Skeletal muscle satellite cell (primary cell): Measurements from ENCODE around the gene CPEB1.
"Not testable (repeated sequence)": the region's sequence is repeated elsewhere in the genome, so short reads cannot be mapped to it uniquely, and the experiment has no call there.

ENCODE experiments used
- H3K27me3 ChIP-seq: 2 replicates; pipeline ENCODE4 v1.7.0; 2013; ENCODE audit warnings: low read length; ENCODE audit not compliant: control insufficient read depth, insufficient read depth
- H3K36me3 ChIP-seq: 2 replicates; pipeline ENCODE4 v1.7.0; 2013; ENCODE audit warnings: mild to moderate bottlenecking, control low read depth, low read length; ENCODE audit not compliant: insufficient read depth
- H3K4me1 ChIP-seq: 2 replicates; pipeline ENCODE4 v1.7.0; 2013; ENCODE audit warnings: low read length; ENCODE audit not compliant: control insufficient read depth, insufficient read depth
- H3K4me2 ChIP-seq: 2 replicates; pipeline ENCODE4 v1.7.0; 2013; ENCODE audit warnings: mild to moderate bottlenecking, low read length
- H3K4me3 ChIP-seq: 2 replicates; pipeline ENCODE4 v1.7.0; 2013; ENCODE audit warnings: low read length
- H3K9ac ChIP-seq: 2 replicates; pipeline ENCODE4 v1.7.0; 2013; ENCODE audit warnings: mild to moderate bottlenecking, low read depth, low read length, moderate library complexity
- H3K9me3 ChIP-seq: replicated peaks from 2 replicates; pipeline ENCODE4 v1.7.0; 2013; ENCODE audit warnings: mild to moderate bottlenecking, control low read depth, low read length

Gene CPEB1

DNA sequence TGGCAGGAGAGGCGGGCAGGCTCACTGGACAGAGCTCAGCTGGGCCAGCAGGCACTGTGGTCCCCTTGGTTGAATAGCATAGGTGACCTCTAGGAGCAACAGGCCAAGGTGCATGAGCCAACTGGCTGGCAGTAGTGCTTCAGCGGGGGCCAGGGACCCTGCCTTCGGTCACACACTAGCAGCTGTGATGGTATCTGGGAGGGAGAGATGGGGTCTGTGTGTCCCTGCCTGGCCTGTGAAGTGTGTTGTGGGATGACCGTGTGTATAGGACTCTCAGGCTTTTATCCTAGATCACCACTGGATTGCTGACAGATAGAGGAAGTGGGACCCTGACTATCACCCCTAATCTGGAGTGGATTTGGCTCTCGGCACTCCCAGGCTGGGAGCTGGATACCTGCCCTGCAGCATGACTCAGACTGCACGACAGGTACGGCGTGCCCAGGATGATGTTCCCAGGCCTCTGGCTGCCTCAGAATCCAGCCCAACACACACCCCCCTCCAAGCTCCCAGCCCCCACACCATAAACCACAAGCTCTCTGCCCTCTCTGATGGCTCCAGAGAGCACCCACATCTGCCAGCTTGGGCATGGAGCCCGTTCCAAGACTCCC lies 114.7 kb downstream of the CPEB1 start:
- H3K36me3 ChIP-seq = peaks cover 37% of the 10 kb centered on the region
- H3K4me3 ChIP-seq = no peak overlapping the region
- H3K4me1 ChIP-seq = peaks cover 4% of the 10 kb centered on the region
- no peak overlapping the region for H3K9ac ChIP-seq
- no peaks in the 10 kb centered on the region for H3K27me3 ChIP-seq
- H3K4me2 ChIP-seq = no peak overlapping the region
- no peaks in the 10 kb centered on the region for H3K9me3 ChIP-seq

GRCh38 chr15:82531496-82532382 lies 115.4 kb downstream of the CPEB1 start:
- H3K4me1 ChIP-seq = no peaks in the 10 kb centered on the region
- no peaks in the 10 kb centered on the region for H3K9me3 ChIP-seq
- H3K9ac ChIP-seq = no peak overlapping the region
- no peaks in the 10 kb centered on the region for H3K27me3 ChIP-seq
- H3K4me2 ChIP-seq = no peak overlapping the region
- H3K4me3 ChIP-seq = no peak overlapping the region
- peaks cover 30% of the 10 kb centered on the region for H3K36me3 ChIP-seq

DNA sequence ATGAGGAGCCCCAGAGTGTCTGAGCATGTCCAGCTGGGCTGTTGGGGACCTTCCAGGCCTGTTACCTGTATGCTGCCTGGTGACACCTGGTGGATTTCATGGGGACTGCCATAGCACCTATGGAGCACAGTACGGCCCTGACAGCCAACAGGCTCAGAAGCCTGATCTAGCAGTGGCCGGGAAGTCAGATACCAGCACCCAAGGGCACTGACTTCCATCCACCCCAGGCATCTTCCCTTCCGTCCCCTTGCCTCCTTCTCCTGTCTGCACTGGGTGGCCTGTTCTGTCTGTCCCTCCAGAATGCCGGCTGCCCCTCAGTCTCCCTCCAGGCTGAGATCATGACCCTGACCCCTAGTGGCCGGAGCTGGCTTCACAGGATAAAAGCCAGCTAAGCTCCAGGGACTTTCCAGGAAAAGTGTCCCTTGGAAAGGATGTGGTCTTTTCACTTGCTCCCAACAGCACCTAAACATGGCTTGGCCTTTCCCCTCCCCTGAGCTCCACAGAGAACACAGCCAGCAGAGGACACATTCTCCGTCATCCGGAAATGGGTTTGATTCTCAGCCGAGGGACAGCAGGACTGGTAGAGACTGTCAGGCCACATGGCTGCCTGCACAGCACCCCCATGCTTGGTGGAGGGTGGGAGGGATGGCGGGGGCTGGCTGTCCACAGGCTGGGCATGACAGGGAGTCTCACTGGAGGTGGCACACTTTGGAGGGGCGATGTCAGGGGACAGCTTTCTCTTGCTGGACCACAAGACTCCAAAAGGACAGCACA lies 116.4 kb downstream of the CPEB1 start:
- H3K36me3 ChIP-seq = peaks cover 20% of the 10 kb centered on the region
- H3K4me2 ChIP-seq = peak overlapping the region; percentile 66
- H3K4me3 ChIP-seq = peak overlapping the region; percentile 53
- no peaks in the 10 kb centered on the region for H3K27me3 ChIP-seq
- H3K9me3 ChIP-seq = no peaks in the 10 kb centered on the region
- H3K9ac ChIP-seq = no peak overlapping the region
- H3K4me1 ChIP-seq = no peaks in the 10 kb centered on the region

DNA sequence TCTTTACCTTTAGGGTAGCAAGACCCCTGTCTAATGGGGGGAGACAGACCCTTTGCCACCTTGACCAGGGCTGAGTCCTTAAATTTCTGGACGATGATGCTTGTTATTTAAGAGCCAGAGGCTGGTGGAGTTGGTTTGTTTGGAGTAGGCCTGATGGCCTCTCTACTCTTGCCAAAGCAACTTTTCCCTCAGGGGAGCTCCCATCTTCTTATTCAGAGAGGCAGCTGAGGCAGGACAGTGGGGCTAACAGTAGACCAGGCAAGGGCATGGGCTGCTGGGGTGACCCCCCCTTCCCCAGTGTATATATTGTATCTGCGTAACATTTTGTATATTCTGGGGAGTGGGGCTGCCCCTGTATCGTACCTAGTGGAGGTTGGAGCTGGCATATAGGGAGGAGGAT lies 117.2 kb downstream of the CPEB1 start:
- no peak overlapping the region for H3K4me3 ChIP-seq
- no peak overlapping the region for H3K9ac ChIP-seq
- no peak overlapping the region for H3K4me2 ChIP-seq
- H3K9me3 ChIP-seq = no peaks in the 10 kb centered on the region
- H3K27me3 ChIP-seq = no peaks in the 10 kb centered on the region
- H3K36me3 ChIP-seq = peaks cover 13% of the 10 kb centered on the region
- no peaks in the 10 kb centered on the region for H3K4me1 ChIP-seq

DNA sequence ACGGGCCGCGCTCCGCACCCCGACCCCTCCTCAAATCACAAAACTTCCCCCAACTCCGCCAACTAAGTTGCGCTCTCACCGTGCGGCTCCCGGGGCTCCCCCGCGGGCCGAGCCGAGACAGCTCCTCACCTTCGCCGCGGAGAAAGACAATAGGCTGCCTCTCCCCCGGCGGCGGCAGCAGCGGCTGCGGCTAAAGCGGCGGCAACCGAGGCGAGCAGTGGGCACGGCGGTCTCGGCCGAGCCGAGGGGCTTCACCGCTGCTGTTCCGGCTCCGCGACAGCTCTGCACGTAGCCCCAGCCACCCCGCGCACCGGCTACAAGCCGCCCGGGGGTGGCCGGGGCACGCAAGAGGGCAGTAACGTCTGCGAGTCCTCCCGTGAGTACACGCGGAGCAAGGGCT lies 133.6 kb downstream of the CPEB1 start:
- H3K4me3 ChIP-seq, H3K4me2 ChIP-seq, H3K9me3 ChIP-seq, H3K36me3 ChIP-seq, H3K27me3 ChIP-seq, H3K9ac ChIP-seq, H3K4me1 ChIP-seq: not testable (repeated sequence)

- H3K4me3 ChIP-seq, H3K4me2 ChIP-seq, H3K9ac ChIP-seq, H3K36me3 ChIP-seq, H3K4me1 ChIP-seq, H3K9me3 ChIP-seq, H3K27me3 ChIP-seq: not testable (repeated sequence)
These were observed 139.5 kb downstream of the CPEB1 start for GRCh38 chr15:82507693-82508092.

- H3K4me3 ChIP-seq, H3K4me1 ChIP-seq, H3K27me3 ChIP-seq, H3K4me2 ChIP-seq, H3K36me3 ChIP-seq, H3K9me3 ChIP-seq, H3K9ac ChIP-seq: not testable (repeated sequence)
These were observed 140.1 kb downstream of the CPEB1 start for GRCh38 chr15:82507087-82507486.

- H3K9me3 ChIP-seq, H3K36me3 ChIP-seq, H3K9ac ChIP-seq, H3K4me1 ChIP-seq, H3K4me3 ChIP-seq, H3K27me3 ChIP-seq, H3K4me2 ChIP-seq: not testable (repeated sequence)
These were observed 141.3 kb downstream of the CPEB1 start for GRCh38 chr15:82505842-82506241.

DNA sequence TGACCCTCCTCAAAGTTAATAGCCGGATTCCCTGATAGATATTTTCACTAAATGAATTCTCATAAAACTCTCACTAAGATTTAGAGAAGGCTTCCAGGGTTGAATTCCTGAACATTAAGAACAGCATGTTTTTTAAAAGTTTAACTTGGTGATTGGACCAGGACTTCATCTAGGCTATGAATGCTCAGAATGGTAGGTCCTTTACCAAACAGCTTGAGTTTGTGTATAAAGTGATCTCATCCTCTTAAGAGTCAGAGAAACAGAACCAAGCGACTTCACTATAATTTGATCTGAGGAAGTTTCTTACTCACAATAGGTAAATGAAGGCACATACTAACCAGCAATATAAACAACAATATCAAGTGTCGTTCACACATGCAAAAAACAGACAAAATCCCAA lies 143.1 kb downstream of the CPEB1 start:
- not testable (repeated sequence) for H3K4me2 ChIP-seq, H3K4me1 ChIP-seq, H3K9me3 ChIP-seq, H3K4me3 ChIP-seq, H3K36me3 ChIP-seq, H3K9ac ChIP-seq, H3K27me3 ChIP-seq

DNA sequence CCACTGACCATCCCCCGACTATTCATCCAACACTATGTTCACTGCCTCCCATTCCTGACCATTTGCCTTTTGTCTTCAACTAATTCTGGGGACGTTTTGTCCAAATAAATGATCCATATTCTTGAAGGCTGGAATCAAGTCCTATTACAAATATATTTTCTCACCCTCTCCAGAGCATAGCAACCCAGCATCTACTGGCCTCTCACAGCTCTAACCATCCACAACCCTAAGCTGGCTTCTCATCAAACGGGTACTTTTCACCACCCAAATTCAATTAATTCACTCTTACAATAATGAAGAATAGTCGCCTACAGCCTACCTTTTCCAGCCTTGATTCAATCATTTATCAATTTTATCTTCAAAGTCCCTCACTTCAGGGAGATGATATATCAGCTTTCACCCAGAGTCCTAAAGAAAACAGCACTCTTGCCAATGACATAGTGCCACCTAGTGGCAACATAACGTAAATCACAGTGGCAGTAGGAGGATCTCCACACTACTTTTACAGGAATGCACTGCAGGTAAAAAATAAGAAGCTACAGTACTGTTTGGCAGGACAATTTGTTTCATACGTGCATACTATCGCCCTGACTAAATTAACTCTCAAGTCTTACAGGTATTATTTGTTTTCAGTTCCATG lies 144.3 kb downstream of the CPEB1 start:
- H3K27me3 ChIP-seq, H3K9me3 ChIP-seq, H3K9ac ChIP-seq, H3K4me1 ChIP-seq, H3K36me3 ChIP-seq, H3K4me3 ChIP-seq, H3K4me2 ChIP-seq: not testable (repeated sequence)

GRCh38 chr15:82500772-82501171 lies 146.4 kb downstream of the CPEB1 start:
- not testable (repeated sequence) for H3K36me3 ChIP-seq, H3K9me3 ChIP-seq, H3K27me3 ChIP-seq, H3K9ac ChIP-seq, H3K4me3 ChIP-seq, H3K4me2 ChIP-seq, H3K4me1 ChIP-seq
